H1 (cell line): ENCODE results near the gene DNAH8. TPM values are rescaled to one million over a fixed set of nuclear protein-coding genes. Genes with fewer than 3 reads are reported as not detected.

ENCODE experiments used
- CTCF ChIA-PET: fragments of 300-600 bp; sonication (Branson Sonifier 250); formaldehyde crosslinking; loops from one replicate; lab custom pipeline; 2021; ENCODE audit not compliant: partially characterized antibody; lab: Charles Lee
- POLR2A ChIA-PET: fragments of 300-600 bp; sonication (Branson Sonifier 250); formaldehyde crosslinking; loops from one replicate; lab custom pipeline; 2021; ENCODE audit warnings: inconsistent platforms; ENCODE audit not compliant: partially characterized antibody; lab: Charles Lee
- DNase-seq, 2 experiments: peaks; one replicate each; pipeline versions ENCODE4 v3.0.0 to v3.0.0-alpha.2; 2010 to 2022; ENCODE audit warnings: low spot score in 2 of 2, low read depth in 1 of 2, mixed read lengths in 1 of 2
- FAIRE-seq: peaks from 2 replicates; lab custom pipeline; 2011; peaks lifted over from hg19 to GRCh38; lab: Jason Lieb, UNC
- H2AFZ ChIP-seq: 2 replicates; pipeline ENCODE4 v1.8.1; 2012; ENCODE audit warnings: low read length, inconsistent platforms
- H2AK5ac ChIP-seq: 2 replicates; pipeline ENCODE4 v1.6.1; 2013; ENCODE audit warnings: low read depth, low read length
- H2BK120ac ChIP-seq: replicated peaks from 2 replicates; pipeline ENCODE3; 2013; ENCODE audit warnings: low read depth, low read length, inconsistent platforms
- H2BK12ac ChIP-seq: 2 replicates; pipeline ENCODE4 v1.6.1; 2013; ENCODE audit warnings: low read depth, low read length
- H2BK15ac ChIP-seq: 2 replicates; pipeline ENCODE4 v1.6.1; 2013; ENCODE audit warnings: low read length
- H2BK20ac ChIP-seq: 2 replicates; pipeline ENCODE4 v1.6.1; 2013; ENCODE audit warnings: low read length
- H2BK5ac ChIP-seq: 2 replicates; pipeline ENCODE4 v1.6.1; 2013; ENCODE audit warnings: low read depth, low read length
- H3K14ac ChIP-seq: 2 replicates; pipeline ENCODE4 v1.6.1; 2013; ENCODE audit warnings: inconsistent platforms; ENCODE audit not compliant: insufficient read length
- H3K18ac ChIP-seq: 2 replicates; pipeline ENCODE4 v1.6.1; 2013; ENCODE audit warnings: low read length; ENCODE audit errors: extremely low read depth
- H3K23ac ChIP-seq: 2 replicates; pipeline ENCODE4 v1.6.1; 2013; ENCODE audit warnings: inconsistent platforms; ENCODE audit not compliant: insufficient read length
- H3K23me2 ChIP-seq: 2 replicates; pipeline ENCODE4 v1.6.1; 2013; ENCODE audit warnings: low read depth, low read length
- H3K27ac ChIP-seq: 2 replicates; pipeline ENCODE4 v1.6.1; 2011; ENCODE audit warnings: low read depth, low read length, inconsistent platforms
- H3K27me3 ChIP-seq, 4 experiments: replicated peaks in 1 of 4; 1 replicate in 1 of 4; 2 replicates in 3 of 4; pipeline versions ENCODE4 v1.6.1 to v1.8.1; 2011 to 2013; ENCODE audit warnings: low read length in 3 of 4, mild to moderate bottlenecking in 3 of 4, inconsistent platforms in 2 of 4, mixed read lengths in 2 of 4, moderate library complexity in 1 of 4; ENCODE audit not compliant: control insufficient read depth in 3 of 4, insufficient read depth in 3 of 4; ENCODE audit errors: extremely low read depth in 1 of 4
- H3K36me3 ChIP-seq, 4 experiments: 2 replicates each; pipeline versions ENCODE4 v1.6.1 to v1.8.1; 2011 to 2013; ENCODE audit warnings: mild to moderate bottlenecking in 4 of 4, low read length in 3 of 4, moderate library complexity in 2 of 4, control low read depth in 1 of 4, inconsistent platforms in 1 of 4; ENCODE audit not compliant: insufficient read depth in 4 of 4, control insufficient read depth in 2 of 4
- H3K4ac ChIP-seq: replicated peaks from 2 replicates; pipeline ENCODE3; 2013; ENCODE audit warnings: low read length, low read depth, mixed read lengths, inconsistent platforms; ENCODE audit not compliant: insufficient read length
- H3K4me1 ChIP-seq, 4 experiments: replicated peaks in 1 of 4; 1 replicate in 1 of 4; 2 replicates in 3 of 4; pipeline versions ENCODE4 v1.6.1 to v1.8.1; 2011 to 2013; ENCODE audit warnings: low read length in 3 of 4, inconsistent platforms in 2 of 4, mixed read lengths in 1 of 4; ENCODE audit not compliant: insufficient read depth in 4 of 4, control insufficient read depth in 3 of 4
- H3K4me2 ChIP-seq, 2 experiments: 2 replicates each; pipeline versions ENCODE4 v1.6.1 to v1.8.1; 2011 to 2013; ENCODE audit warnings: low read depth in 2 of 2, low read length in 2 of 2, control low read depth in 1 of 2, inconsistent platforms in 1 of 2, mild to moderate bottlenecking in 1 of 2; ENCODE audit not compliant: insufficient read depth in 1 of 2
- H3K4me3 ChIP-seq, 4 experiments: fragments of 200-600, 300-600 bp in 1 of 4; sonication (generic), shearing (Covaris generic), sonication (Bioruptor Twin) in 1 of 4; 2 replicates each; pipeline versions ENCODE4 v1.5.1 to v1.8.1; 2011 to 2016; ENCODE audit warnings: low read length in 4 of 4, low read depth in 3 of 4, control low read depth in 2 of 4, inconsistent platforms in 2 of 4, mild to moderate bottlenecking in 2 of 4, mixed read lengths in 1 of 4, moderate library complexity in 1 of 4; ENCODE audit not compliant: insufficient read depth in 2 of 4; ENCODE audit errors: extremely low read depth in 1 of 4
- H3K56ac ChIP-seq: replicated peaks from 2 replicates; pipeline ENCODE3; 2013; ENCODE audit warnings: low read depth, mild to moderate bottlenecking, mixed read lengths, low read length, inconsistent platforms; ENCODE audit not compliant: insufficient read length
- H3K79me1 ChIP-seq: 2 replicates; pipeline ENCODE4 v1.6.1; 2013; ENCODE audit warnings: low read depth, low read length, control low read depth
- H3K79me2 ChIP-seq, 2 experiments: 2 replicates each; pipeline versions ENCODE4 v1.6.1 to v1.8.1; 2012 to 2013; ENCODE audit warnings: low read length in 2 of 2, mild to moderate bottlenecking in 2 of 2, inconsistent platforms in 1 of 2; ENCODE audit not compliant: insufficient read depth in 2 of 2, control insufficient read depth in 1 of 2
- H3K9ac ChIP-seq, 4 experiments: replicated peaks in 1 of 4; 1 replicate in 1 of 4; 2 replicates in 3 of 4; pipeline versions ENCODE4 v1.6.1 to v1.8.1; 2011 to 2013; ENCODE audit warnings: low read depth in 3 of 4, low read length in 3 of 4, control low read depth in 2 of 4, mild to moderate bottlenecking in 2 of 4, moderate library complexity in 2 of 4, inconsistent platforms in 1 of 4; ENCODE audit errors: extremely low read depth in 1 of 4
- H3K9me3 ChIP-seq, 2 experiments: 2 replicates each; pipeline versions ENCODE4 v1.6.1 to v1.8.1; 2012 to 2013; ENCODE audit warnings: mild to moderate bottlenecking in 2 of 2, moderate library complexity in 2 of 2, control low read depth in 1 of 2, inconsistent platforms in 1 of 2, low read depth in 1 of 2, low read length in 1 of 2, mixed read lengths in 1 of 2; ENCODE audit not compliant: insufficient read depth in 2 of 2
- H4K20me1 ChIP-seq, 2 experiments: replicated peaks in 1 of 2; 2 replicates each; pipeline versions ENCODE3 to v1.8.1; 2011 to 2013; ENCODE audit warnings: inconsistent platforms in 2 of 2, low read length in 2 of 2, mild to moderate bottlenecking in 1 of 2; ENCODE audit not compliant: insufficient read depth in 2 of 2, control insufficient read depth in 1 of 2
- H4K5ac ChIP-seq: 2 replicates; pipeline ENCODE4 v1.6.1; 2013; ENCODE audit warnings: low read length, low read depth, mixed read lengths, inconsistent platforms; ENCODE audit not compliant: insufficient read length
- H4K8ac ChIP-seq: 2 replicates; pipeline ENCODE4 v1.8.0; 2013; ENCODE audit warnings: mild to moderate bottlenecking, moderate library complexity, low read length, inconsistent platforms; ENCODE audit not compliant: insufficient read depth; ENCODE audit errors: extremely low read depth
- H4K91ac ChIP-seq: replicated peaks from 2 replicates; pipeline ENCODE3; 2013; ENCODE audit warnings: low read length, mixed read lengths, inconsistent platforms; ENCODE audit not compliant: insufficient read length
- BCL11A ChIP-seq, 2 experiments: IDR thresholded peaks; one replicate each; pipeline ENCODE4 v1.6.1; 2011; ENCODE audit warnings: low read depth in 2 of 2, low read length in 2 of 2, mild to moderate bottlenecking in 2 of 2
- CBX8 ChIP-seq: fragments of 300-800, 300-1000 bp; sonication (generic); IDR thresholded peaks from 2 replicates; pipeline ENCODE4 v1.7.1; 2016; ENCODE audit warnings: low read depth, low read length, borderline replicate concordance
- CHD2 ChIP-seq: IDR thresholded peaks from 2 replicates; pipeline ENCODE4 v1.6.1; 2012; ENCODE audit warnings: low read length, improper control_type of control experiment
- EP300 ChIP-seq, 2 experiments: IDR thresholded peaks; 1 replicate in 1 of 2; 2 replicates in 1 of 2; pipeline ENCODE4 v1.6.1; 2011 to 2012; ENCODE audit warnings: low read depth in 2 of 2, low read length in 2 of 2, mild to moderate bottlenecking in 2 of 2, borderline replicate concordance in 1 of 2, inconsistent platforms in 1 of 2, moderate library complexity in 1 of 2
- EZH2 ChIP-seq: fragments of 200-600 bp; sonication (generic); IDR thresholded peaks from 2 replicates; pipeline ENCODE4 v1.7.1; 2012; ENCODE audit warnings: low read depth, mild to moderate bottlenecking, moderate library complexity, low read length, inconsistent platforms; ENCODE audit not compliant: severe bottlenecking
- FOSL1 ChIP-seq: IDR thresholded peaks from 2 replicates; pipeline ENCODE4 v1.6.1; 2011; ENCODE audit warnings: mild to moderate bottlenecking, low read depth, low read length, moderate library complexity; ENCODE audit not compliant: insufficient read depth
- HDAC2 ChIP-seq, 2 experiments: fragments of 300-600 bp in 1 of 2; sonication (generic) in 1 of 2; IDR thresholded peaks; 2 replicates each; pipeline ENCODE4 v1.6.1; 2011 to 2012; ENCODE audit warnings: low read depth in 2 of 2, low read length in 2 of 2, mild to moderate bottlenecking in 2 of 2, moderate library complexity in 2 of 2, borderline replicate concordance in 1 of 2, inconsistent platforms in 1 of 2
- JUN ChIP-seq: IDR thresholded peaks from 2 replicates; pipeline ENCODE4 v1.6.1; 2011; ENCODE audit warnings: low read depth, mild to moderate bottlenecking, improper control_type of control experiment, low read length
- KDM5A ChIP-seq: fragments of 200-600 bp; IDR thresholded peaks from 2 replicates; pipeline ENCODE4 v1.7.1; 2012; ENCODE audit warnings: mild to moderate bottlenecking, low read length, inconsistent platforms, mixed read lengths
- POLR2AphosphoS5 ChIP-seq: IDR thresholded peaks from 2 replicates; pipeline ENCODE4 v1.6.1; 2011; ENCODE audit warnings: low read depth, low read length
- RBBP5 ChIP-seq: IDR thresholded peaks from 2 replicates; pipeline ENCODE4 v1.7.1; 2012; ENCODE audit warnings: low read depth, mild to moderate bottlenecking, inconsistent platforms, low read length, moderate library complexity, borderline replicate concordance
- SP4 ChIP-seq: IDR thresholded peaks from 2 replicates; pipeline ENCODE4 v1.6.1; 2012; ENCODE audit warnings: low read length, inconsistent platforms
- ZNF274 ChIP-seq: IDR thresholded peaks from 2 replicates; pipeline ENCODE4 v1.7.0; 2012; ENCODE audit warnings: low read length, borderline replicate concordance; ENCODE audit errors: extremely low read depth
- WGBS, 2 experiments: shearing (Covaris generic) in 1 of 2; methylation state at CpG; one replicate each; pipeline versions ENCODE4 v1.1.6 to v1.1.7; 2013 to 2015; ENCODE audit warnings: low lambda C conversion rate in 2 of 2, mixed read lengths in 2 of 2, inconsistent platforms in 1 of 2, low coverage in 1 of 2, missing lambda C conversion rate in 1 of 2; ENCODE audit not compliant: insufficient replicate concordance in 2 of 2, insufficient coverage in 1 of 2, insufficient read length in 1 of 2; ENCODE audit errors: extremely low coverage in 1 of 2, missing lambda C conversion rate in 1 of 2; 5-methylcytosine and 5-hydroxymethylcytosine counted together
- polyA plus RNA-seq, 7 experiments: library from polyadenylated mRNA; depleted of rRNA in 3 of 7; stranded (reverse) in 5 of 7; unstranded in 2 of 7; fragments of >200 nt in 5 of 7; fragments of 200-250 nt in 2 of 7; gene quantifications; 1 replicate in 5 of 7; 2 replicates in 1 of 7; 4 replicates in 1 of 7; pipeline versions ENCODE4 v1.2.1 to v1.2.3, GENCODE V29; 2011 to 2013; ENCODE audit warnings: missing spikeins in 2 of 7, mixed read lengths in 2 of 7
- total RNA-seq: library from RNA; stranded (reverse); fragmentation: NEBNext Ultra II Directional; extraction: Animal tissue kit (Norgen Biotek cat#: 25700); gene quantifications from 2 replicates; pipeline ENCODE4 v1.2.1, GENCODE V29; 2021

DNAH8 gene
- total and polyA plus RNA-seq, 2 of the 8 experiments (the other 6 are each of a cell fraction or from before 2014, with no cell fraction given), result under 0.01 TPM; not detected in 1

DNA sequence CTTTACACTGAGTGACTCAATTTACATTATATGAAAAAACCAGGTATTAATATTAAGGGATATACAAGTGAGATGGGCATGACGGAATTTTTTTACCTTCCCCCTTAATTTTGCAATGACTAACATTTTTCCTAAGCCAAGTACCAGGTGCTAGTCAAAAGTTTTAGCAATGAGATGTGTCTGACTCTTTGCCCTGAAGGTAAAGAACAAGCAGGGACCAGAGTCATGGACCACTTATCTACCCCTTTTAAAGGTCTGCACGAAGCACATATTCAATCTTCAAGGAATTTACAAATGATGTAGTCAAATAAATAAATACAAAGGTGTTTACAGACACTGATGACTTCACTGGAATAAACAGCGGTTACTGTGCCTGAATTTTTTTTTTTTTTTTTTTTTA, 13.6 kb upstream of the DNAH8 start:
- no peak overlapping the region for H3K23ac ChIP-seq
- no peak overlapping the region for H2BK120ac ChIP-seq
- H2BK20ac ChIP-seq, result no peak overlapping the region
- H4K20me1 ChIP-seq, result peaks cover 0 to 9% of the 10 kb centered on the region in 2 experiments
- ChIA-PET CTCF (interaction anchor here (0.6 to 0.7 kb wide), 2 partner anchors 92 to 343 kb away, joined by 3 to 4 read pairs; no protein-coding TSS in a partner anchor), POLR2A (interaction anchor here (1.2 to 2.2 kb wide), 2 partner anchors 12 to 34 kb away, joined by 3 to 8 read pairs; no protein-coding TSS in a partner anchor)
- no peaks in the 10 kb centered on the region for H3K4me1 ChIP-seq
- H2BK12ac ChIP-seq, result no peak overlapping the region
- no peak overlapping the region for H3K27ac ChIP-seq
- peaks cover 4% of the 10 kb centered on the region; the same call in 1 of the 2 replicates for H3K23me2 ChIP-seq
- H4K91ac ChIP-seq, result no peak overlapping the region
- peaks cover 0 to 16% (median 3%) of the 10 kb centered on the region in 4 experiments; a peak in 2 of 8 replicates for H3K36me3 ChIP-seq
- H3K4me2 ChIP-seq, result peak overlapping the region; percentile 25 to 84; a peak in 3 of 4 replicates
- peaks cover 3% of the 10 kb centered on the region; the same call in 1 of the 2 replicates for H3K79me1 ChIP-seq
- H3K27me3 ChIP-seq, result no peaks in the 10 kb centered on the region
- no peak overlapping the region for H3K18ac ChIP-seq
- H2BK15ac ChIP-seq, result no peak overlapping the region
- H3K14ac ChIP-seq, result no peak overlapping the region
- H3K4ac ChIP-seq, result no peak overlapping the region
- no peak overlapping the region for H3K9ac ChIP-seq
- DNase-seq, result no peak
- peaks cover 0 to 6% of the 10 kb centered on the region in 2 experiments; a peak in 1 of 4 replicates for H3K9me3 ChIP-seq
- no peak overlapping the region for H2BK5ac ChIP-seq
- WGBS, 2 experiments, result 84% methylated on average over 3 of the region's 3 CpGs; no CpG with 5 or more reads in 1 of the 2 experiments
- H4K5ac ChIP-seq, result no peak overlapping the region
- peak overlapping the region in 2 of 4 experiments; percentile 12 to 73; a peak in 3 of 8 replicates for H3K4me3 ChIP-seq
- no peak overlapping the region for H4K8ac ChIP-seq
- H2AK5ac ChIP-seq, result no peak overlapping the region
- H2AFZ ChIP-seq, result no peak overlapping the region
- no peak for FAIRE-seq
- peaks cover 3 to 48% of the 10 kb centered on the region in 2 experiments; a peak in 3 of 4 replicates for H3K79me2 ChIP-seq
- no peak overlapping the region for H3K56ac ChIP-seq
- TF ChIP-seq CBX8 (no peak), FOSL1 (no peak), HDAC2 (IDR thresholded peaks at IDR 0.05; ENCODE audit: borderline replicate concordance in 1 of 2, low read depth in 2 of 2, low read length in 2 of 2) (no peak), EZH2 (no peak), POLR2AphosphoS5 (no peak), KDM5A (no peak), JUN (no peak), CHD2 (no peak), SP4 (no peak), EP300 (IDR thresholded peaks at IDR 0.05; ENCODE audit: borderline replicate concordance in 1 of 2, low read depth in 2 of 2, low read length in 2 of 2) (no peak), ZNF274 (no peak), RBBP5 (no peak), BCL11A (IDR thresholded peaks at IDR 0.05; ENCODE audit: low read depth in 2 of 2, low read length in 2 of 2) (no peak)
